Ovary (tissue), 9 donors: Measurements from ENCODE around the gene KIF26B. TPM values are rescaled to one million over a fixed set of nuclear protein-coding genes. Genes with fewer than 3 reads are reported as not detected.

Source experiments
- DNase-seq, 5 donors: peaks; one replicate each; pipeline ENCODE4 v3.0.0-alpha.2; 2019 to 2020
- H3K27ac ChIP-seq, 2 donors: fragments of 200-600 bp; one replicate each; pipeline versions ENCODE4 v1.5.1 to v1.8.0; 2019 to 2022
- H3K27me3 ChIP-seq: fragments of 200-600 bp; one replicate; pipeline ENCODE4 v1.8.0; 2022
- H3K36me3 ChIP-seq: fragments of 200-600 bp; sonication (generic); one replicate; pipeline ENCODE4 v1.5.1; 2019
- H3K4me1 ChIP-seq: one replicate; pipeline ENCODE4 v1.8.1; 2013; ENCODE audit warnings: mild to moderate bottlenecking, moderate library complexity; ENCODE audit not compliant: insufficient read depth
- H3K4me3 ChIP-seq: fragments of 200-600 bp; sonication (generic); one replicate; pipeline ENCODE4 v1.5.1; 2017
- H3K9me3 ChIP-seq, 2 donors: fragments of 200-600 bp in 1 of 2; sonication (generic) in 1 of 2; one replicate each; pipeline versions ENCODE4 v1.5.1 to v1.8.1; 2013 to 2019; ENCODE audit warnings: mild to moderate bottlenecking in 1 of 2, moderate library complexity in 1 of 2
- CTCF ChIP-seq, 3 donors: fragments of 450-650 bp in 2 of 3; fragments of 200-600 bp in 1 of 3; IDR thresholded peaks; one replicate each; pipeline versions ENCODE4 v1.5.1 to v1.8.0; 2016 to 2022; ENCODE audit warnings: antibody characterized with exemption in 3 of 3, mild to moderate bottlenecking in 1 of 3
- EP300 ChIP-seq: sonication (generic); formaldehyde crosslinking; IDR thresholded peaks from one replicate; pipeline ENCODE4 v1.6.1; 2017; ENCODE audit warnings: antibody characterized with exemption
- POLR2A ChIP-seq: fragments of 450-650 bp; IDR thresholded peaks from one replicate; pipeline ENCODE4 v1.6.1; 2017; ENCODE audit warnings: antibody characterized with exemption, mild to moderate bottlenecking, moderate library complexity
- WGBS, 3 donors: extraction: QIAGEN DNeasy Blood & Tissue Kit in 1 of 3; methylation state at CpG; one replicate each; pipeline versions ENCODE4 v1.1.5 to v1.1.7; 2013 to 2017; 5-methylcytosine and 5-hydroxymethylcytosine counted together
- intact Hi-C, 4 donors: fragments of 100-400 bp; cut with DNase I; formaldehyde crosslinking; loops; one replicate each; pipeline versions ENCODE4 v1.11.0 to v1.15.1; 2022 to 2023
- polyA plus RNA-seq, 2 donors: library from polyadenylated mRNA; stranded (reverse); fragments of 200-250 nt in 1 of 2; fragments of 350-450 nt in 1 of 2; fragmentation: Illumina TruSeq in 1 of 2; extraction: RNeasy Lipid Tissue Mini Kit (QIAGEN cat#74804) in 1 of 2; gene quantifications; one replicate each; pipeline ENCODE4 v1.2.3, GENCODE V29; 2013 to 2014
- total RNA-seq, 7 donors: library from RNA; depleted of rRNA in 2 of 7; stranded (reverse); fragments of >200 nt in 2 of 7; fragmentation: NEBNext Ultra II Directional in 3 of 7; extraction: Animal tissue kit (Norgen Biotek cat#: 25700) in 3 of 7; gene quantifications; one replicate each; pipeline versions ENCODE4 v1.1.0 to v1.2.4, GENCODE V29; 2016 to 2023
- donor health status: DM: no; HTN: no; CAD: no; lungs with moderate emphysema.
- donor health status: DM: no; HTN: no; CAD: no.
- donor health status: Bipolar disorder and iron deficiency.
- donor health status: DM: yes; HTN: yes; CAD: no.
- donor health status: DM: no; HTN: no; CAD: no.
- donor health status: DM: yes; HTN: yes; CAD: no.

Gene KIF26B
- total and polyA plus RNA-seq, 9 donors = 0.28 to 4.0 (median 0.54) TPM

GRCh38 chr1:245432228-245432875 is 277.6 kb downstream of the KIF26B start:
- no peak for DNase-seq
- TF ChIP-seq EP300 (no peak), CTCF (IDR thresholded peaks at IDR 0.05) (no peak), POLR2A (no peak)
- Histone ChIP-seq H3K36me3 (no peaks in the 10 kb centered on the region), H3K4me1 (no peaks in the 10 kb centered on the region), H3K27me3 (no peaks in the 10 kb centered on the region), H3K27ac (no peak overlapping the region), H3K4me3 (no peak overlapping the region), H3K9me3 (no peaks in the 10 kb centered on the region)
- intact Hi-C loops = no loop called here
- 77 to 89% (median 84%) methylated on average over 9 of the region's 9 CpGs for WGBS, 3 donors

- Histone ChIP-seq H3K36me3 (no peaks in the 10 kb centered on the region), H3K9me3 (no peaks in the 10 kb centered on the region), H3K27ac (no peak overlapping the region), H3K4me1 (no peaks in the 10 kb centered on the region), H3K4me3 (no peak overlapping the region), H3K27me3 (no peaks in the 10 kb centered on the region)
- WGBS, 3 donors = 23 to 57% (median 34%) methylated on average over 2 of the region's 2 CpGs
- intact Hi-C loops = no loop called here
- no peak for DNase-seq
- TF ChIP-seq POLR2A (no peak), EP300 (no peak), CTCF (IDR thresholded peaks at IDR 0.05) (no peak)
These were observed 278.8 kb downstream of the KIF26B start for GRCh38 chr1:245433561-245433960.

- WGBS, 3 donors = 82 to 91% (median 88%) methylated on average over 1 of the region's 1 CpG
- DNase-seq = no peak
- H3K36me3 ChIP-seq = no peaks in the 10 kb centered on the region
- H3K4me1 ChIP-seq = no peaks in the 10 kb centered on the region
- H3K9me3 ChIP-seq = no peaks in the 10 kb centered on the region
- intact Hi-C loops = no loop called here
- H3K27ac ChIP-seq = no peak overlapping the region
- H3K4me3 ChIP-seq = no peak overlapping the region
- TF ChIP-seq POLR2A (no peak), CTCF (IDR thresholded peaks at IDR 0.05) (no peak)
- H3K27me3 ChIP-seq = no peaks in the 10 kb centered on the region
These were observed 279.5 kb downstream of the KIF26B start for GRCh38 chr1:245434280-245434679.

GRCh38 chr1:245436407-245436806 is 281.6 kb downstream of the KIF26B start:
- TF ChIP-seq CTCF (IDR thresholded peaks at IDR 0.05) (no peak), POLR2A (no peak), EP300 (no peak)
- H3K9me3 ChIP-seq = no peaks in the 10 kb centered on the region
- H3K27ac ChIP-seq = no peak overlapping the region
- no peaks in the 10 kb centered on the region for H3K4me1 ChIP-seq
- H3K36me3 ChIP-seq = no peaks in the 10 kb centered on the region
- no peak overlapping the region for H3K4me3 ChIP-seq
- no peaks in the 10 kb centered on the region for H3K27me3 ChIP-seq
- no peak for DNase-seq
- 91 to 92% (median 92%) methylated on average over 4 of the region's 4 CpGs for WGBS, 3 donors
- intact Hi-C loops = no loop called here
